H1 (cell line): ENCODE data around the gene KPNA4.

Experiments
- ATF2 ChIP-seq: IDR thresholded peaks from 2 replicates; pipeline ENCODE4 v1.6.1; 2012; ENCODE audit warnings: low read length, inconsistent platforms
- CTCF ChIP-seq, 3 experiments: IDR thresholded peaks; 1 replicate in 2 of 3; 2 replicates in 1 of 3; pipeline versions ENCODE4 v1.5.1 to v1.6.1; 2011; ENCODE audit warnings: low read length in 3 of 3, mild to moderate bottlenecking in 3 of 3, inconsistent platforms in 2 of 3, low read depth in 1 of 3, moderate library complexity in 1 of 3; ENCODE audit not compliant: insufficient read depth in 1 of 3; ENCODE audit errors: control extremely low read depth in 1 of 3
- POLR2AphosphoS5 ChIP-seq: IDR thresholded peaks from 2 replicates; pipeline ENCODE4 v1.6.1; 2011; ENCODE audit warnings: low read depth, low read length
- TAF1 ChIP-seq: IDR thresholded peaks from 2 replicates; pipeline ENCODE4 v1.6.1; 2011; ENCODE audit warnings: mild to moderate bottlenecking, low read depth, low read length

GRCh38 chr3:160612386-160613075 is 47.2 kb upstream of the KPNA4 start:
- TF ChIP-seq TAF1: no peak
- no peak for TF ChIP-seq CTCF (IDR thresholded peaks at IDR 0.05; ENCODE audit: control extremely low read depth in 1 of 3, insufficient read depth in 1 of 3, low read depth in 1 of 3, low read length in 3 of 3)
- TF ChIP-seq POLR2AphosphoS5: no peak
- no peak for TF ChIP-seq ATF2
